GM12875 (cell line): ENCODE data around the gene GPNMB.

ENCODE experiments used
- H3K4me3 ChIP-seq: one replicate; pipeline ENCODE4 v1.5.1; 2011; ENCODE audit warnings: low read depth, low read length, control low read depth
- CTCF ChIP-seq: IDR thresholded peaks from 2 replicates; pipeline ENCODE4 v1.5.1; 2011; ENCODE audit warnings: low read depth, mild to moderate bottlenecking, control low read depth, inconsistent platforms, low read length, moderate library complexity, borderline replicate concordance; ENCODE audit not compliant: insufficient read depth

Gene GPNMB

GRCh38 chr7:23208316-23208715 is 38.3 kb upstream of the GPNMB start:
- no peak overlapping the region for H3K4me3 ChIP-seq
- TF ChIP-seq CTCF = no peak

GRCh38 chr7:23210506-23210905 is 36.1 kb upstream of the GPNMB start:
- no peak overlapping the region for H3K4me3 ChIP-seq
- TF ChIP-seq CTCF = no peak

DNA sequence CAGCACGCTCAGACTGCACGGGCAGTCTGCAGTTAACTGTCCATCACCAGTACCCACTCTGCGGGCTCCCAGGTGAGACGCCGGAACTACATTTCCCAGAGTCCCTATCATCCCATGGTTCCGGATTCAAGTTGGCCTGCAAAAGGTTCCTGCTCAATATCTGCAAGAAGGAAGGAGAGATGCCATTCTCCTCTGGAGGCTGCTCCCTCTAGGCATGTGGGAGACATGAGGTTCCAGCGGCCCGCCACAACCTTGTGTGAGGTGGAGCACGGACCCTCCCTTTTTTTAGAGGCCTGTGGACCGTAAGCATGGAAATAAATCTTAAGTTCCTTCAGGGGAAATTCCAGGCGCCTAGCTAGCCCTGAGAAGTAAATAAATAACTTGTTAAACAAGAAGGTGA is 35.0 kb upstream of the GPNMB start:
- no peak for TF ChIP-seq CTCF
- no peak overlapping the region for H3K4me3 ChIP-seq

GRCh38 chr7:23212395-23212794 is 34.2 kb upstream of the GPNMB start:
- TF ChIP-seq CTCF = no peak
- H3K4me3 ChIP-seq = no peak overlapping the region

- no peak for TF ChIP-seq CTCF
- no peak overlapping the region for H3K4me3 ChIP-seq
These were observed 33.7 kb upstream of the GPNMB start for GRCh38 chr7:23212841-23213240.

DNA sequence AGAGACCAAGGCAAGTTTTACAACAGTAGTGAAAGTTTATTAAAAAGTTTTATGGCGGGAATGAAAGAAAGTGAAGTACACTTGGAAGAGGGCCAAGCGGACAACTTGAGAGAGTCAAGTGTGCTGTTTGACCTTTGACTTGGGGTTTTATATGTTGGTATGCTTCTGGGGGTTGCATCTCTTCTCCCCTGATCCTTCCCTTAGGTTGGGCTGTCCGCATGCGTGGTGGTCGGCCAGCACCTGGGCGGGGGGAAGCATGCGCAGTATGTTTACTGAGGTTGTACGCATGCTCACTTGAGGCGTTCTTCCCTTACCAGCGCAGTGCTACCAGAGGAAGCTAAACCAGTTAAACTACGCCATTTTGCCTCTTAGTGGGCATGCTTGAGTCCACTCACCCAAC is 32.8 kb upstream of the GPNMB start:
- no peak overlapping the region for H3K4me3 ChIP-seq
- no peak for TF ChIP-seq CTCF

DNA sequence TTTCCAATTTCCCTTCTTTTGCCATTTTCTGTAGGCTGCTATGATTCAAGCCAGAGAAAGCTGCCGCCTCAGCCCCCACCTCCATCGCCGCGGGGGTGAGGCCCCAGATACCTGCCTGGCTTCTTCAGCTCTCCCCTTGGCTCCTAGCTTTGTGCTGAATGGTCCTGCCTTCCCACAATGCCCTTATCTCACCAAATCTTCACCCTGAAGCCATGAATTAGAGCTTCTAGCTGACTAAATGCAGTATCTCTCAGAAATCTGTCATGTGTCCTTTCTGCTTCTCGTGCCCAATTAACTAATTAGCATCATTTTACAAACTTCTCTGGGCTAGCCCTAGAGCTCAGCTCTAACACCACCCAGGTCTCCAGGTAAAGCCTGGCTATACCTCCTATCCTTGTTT is 32.2 kb upstream of the GPNMB start:
- no peak overlapping the region for H3K4me3 ChIP-seq
- TF ChIP-seq CTCF = no peak
